Karpas-422 (cell line): ENCODE measurements around the gene HDAC4. TPM values are rescaled to one million over a fixed set of nuclear protein-coding genes. Genes with fewer than 3 reads are reported as not detected.

ENCODE experiments used
- DNase-seq: peaks from one replicate; pipeline ENCODE4 v3.0.0-alpha.2; 2015
- H2AFZ ChIP-seq: fragments of 200-600 bp; sonication (generic); 2 replicates; pipeline ENCODE4 v1.6.1; 2014; ENCODE audit warnings: antibody characterized with exemption, low read length, mixed read lengths
- H3K27ac ChIP-seq: fragments of 200-600 bp; sonication (generic); 2 replicates; pipeline ENCODE4 v1.5.1; 2014; ENCODE audit warnings: mild to moderate bottlenecking, low read length, moderate library complexity
- H3K27me3 ChIP-seq: fragments of 200-600 bp; sonication (generic); 2 replicates; pipeline ENCODE4 v1.6.1; 2014; ENCODE audit warnings: low read length, mixed read lengths
- H3K36me3 ChIP-seq: fragments of 200-600 bp; sonication (generic); 2 replicates; pipeline ENCODE4 v1.6.1; 2014; ENCODE audit warnings: low read length, mixed read lengths; ENCODE audit not compliant: insufficient read depth
- H3K4me1 ChIP-seq: fragments of 200-600 bp; sonication (generic); 2 replicates; pipeline ENCODE4 v1.6.1; 2014; ENCODE audit warnings: mild to moderate bottlenecking, low read length, mixed read lengths
- H3K4me2 ChIP-seq: fragments of 200-600 bp; sonication (generic); 2 replicates; pipeline ENCODE4 v1.6.1; 2014; ENCODE audit warnings: low read length, low read depth, mild to moderate bottlenecking; ENCODE audit not compliant: poor library complexity, severe bottlenecking
- H3K4me3 ChIP-seq: fragments of 200-600 bp; sonication (generic); 2 replicates; pipeline ENCODE4 v1.5.1; 2014; ENCODE audit warnings: mild to moderate bottlenecking, antibody characterized with exemption, low read length, mixed read lengths
- H3K79me2 ChIP-seq: fragments of 200-600 bp; sonication (generic); 2 replicates; pipeline ENCODE4 v1.6.1; 2014; ENCODE audit warnings: mild to moderate bottlenecking, low read length, mixed read lengths
- H3K9ac ChIP-seq: fragments of 200-600 bp; sonication (generic); 2 replicates; pipeline ENCODE4 v1.6.0; 2014; ENCODE audit warnings: low read length
- H3K9me2 ChIP-seq: fragments of 200-600 bp; sonication (generic), shearing (Covaris generic); replicated peaks from 2 replicates; pipeline ENCODE4 v1.6.0; 2014; ENCODE audit warnings: mild to moderate bottlenecking, low read length, moderate library complexity; ENCODE audit not compliant: insufficient read depth
- H3K9me3 ChIP-seq: fragments of 300-700, 200-600 bp; sonication (generic); 2 replicates; pipeline ENCODE4 v1.6.1; 2014; ENCODE audit warnings: low read length, mixed read lengths
- H4K20me1 ChIP-seq: fragments of 200-600 bp; sonication (generic); 2 replicates; pipeline ENCODE4 v1.6.1; 2014; ENCODE audit warnings: mild to moderate bottlenecking, antibody characterized with exemption, low read length, low read depth; ENCODE audit not compliant: insufficient read depth
- total RNA-seq: library from RNA; depleted of rRNA; stranded (reverse); fragments of >200 nt; shearing (Covaris generic); gene quantifications from 2 replicates; pipeline ENCODE4 v1.2.3, GENCODE V29; 2014; ENCODE audit warnings: low replicate concordance

HDAC4 gene
- total RNA-seq, 1 experiment from 2014 or later: 8.5 TPM

DNA sequence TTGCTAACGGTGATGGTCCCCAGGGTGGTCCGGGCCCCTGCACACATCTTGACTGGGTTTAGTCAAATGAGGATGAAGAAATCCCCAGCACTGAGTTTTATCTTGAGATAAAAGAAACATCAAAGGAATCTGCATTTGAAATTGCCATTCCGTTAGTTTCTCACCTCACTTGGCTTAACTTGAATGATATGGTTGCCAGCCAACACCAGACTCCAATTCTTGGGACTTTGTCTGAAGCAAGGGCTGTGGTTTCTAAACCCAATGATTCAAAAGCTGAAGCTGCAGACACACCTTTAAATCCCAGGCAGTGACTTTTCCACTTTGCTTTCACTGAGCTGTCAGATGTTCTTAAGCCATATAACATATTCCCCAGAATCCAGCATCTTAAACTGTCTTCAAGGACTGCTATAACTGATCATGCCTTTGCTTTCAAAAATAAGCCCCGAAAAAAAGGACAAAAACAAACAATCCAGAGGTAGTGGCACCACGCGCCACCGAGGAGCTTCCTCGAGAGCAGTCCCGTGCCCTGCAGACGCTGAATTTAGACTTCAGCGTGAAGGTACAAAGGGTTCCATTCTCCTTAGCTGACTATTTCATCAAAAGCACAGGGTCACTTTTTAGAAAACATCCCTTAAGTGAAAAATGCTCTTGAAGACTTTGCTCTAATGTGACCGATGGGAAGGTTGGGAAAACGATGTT lies 189.3 kb downstream of the HDAC4 start:
- Histone ChIP-seq H4K20me1 (peaks cover 53% of the 10 kb centered on the region), H2AFZ (no peak overlapping the region), H3K79me2 (no peaks in the 10 kb centered on the region), H3K4me2 (no peak overlapping the region), H3K27me3 (no peaks in the 10 kb centered on the region), H3K4me3 (no peak overlapping the region), H3K4me1 (no peaks in the 10 kb centered on the region), H3K9me3 (no peaks in the 10 kb centered on the region), H3K9me2 (no peaks in the 10 kb centered on the region), H3K9ac (no peak overlapping the region), H3K36me3 (no peaks in the 10 kb centered on the region), H3K27ac (no peak overlapping the region)
- DNase-seq: no peak

DNA sequence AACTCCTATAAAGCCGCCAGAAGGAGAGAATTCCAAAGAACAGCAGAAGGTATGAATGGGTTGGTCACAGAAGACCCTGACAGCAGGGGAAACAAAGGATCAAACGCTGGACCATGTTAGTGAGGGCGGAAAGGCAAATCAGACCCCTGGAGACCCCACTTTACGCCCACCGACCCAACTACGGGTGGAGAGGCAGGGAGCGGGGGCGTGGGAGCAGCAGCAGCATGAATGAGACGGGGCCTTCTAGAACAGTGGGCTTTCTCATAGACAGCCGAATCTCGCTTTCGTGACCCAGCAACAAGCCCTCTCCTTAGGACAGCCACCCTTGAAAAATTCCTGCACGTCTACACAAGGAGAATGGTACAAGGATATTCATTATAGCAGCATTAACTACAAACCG lies 191.0 kb downstream of the HDAC4 start:
- Histone ChIP-seq H3K9me3 (no peaks in the 10 kb centered on the region), H3K9me2 (no peaks in the 10 kb centered on the region), H3K27ac (no peak overlapping the region), H3K36me3 (no peaks in the 10 kb centered on the region), H3K4me1 (no peaks in the 10 kb centered on the region), H4K20me1 (peaks cover 58% of the 10 kb centered on the region), H3K4me2 (no peak overlapping the region), H3K9ac (no peak overlapping the region), H3K4me3 (no peak overlapping the region), H3K27me3 (no peaks in the 10 kb centered on the region), H3K79me2 (no peaks in the 10 kb centered on the region), H2AFZ (no peak overlapping the region)
- no peak for DNase-seq

DNA sequence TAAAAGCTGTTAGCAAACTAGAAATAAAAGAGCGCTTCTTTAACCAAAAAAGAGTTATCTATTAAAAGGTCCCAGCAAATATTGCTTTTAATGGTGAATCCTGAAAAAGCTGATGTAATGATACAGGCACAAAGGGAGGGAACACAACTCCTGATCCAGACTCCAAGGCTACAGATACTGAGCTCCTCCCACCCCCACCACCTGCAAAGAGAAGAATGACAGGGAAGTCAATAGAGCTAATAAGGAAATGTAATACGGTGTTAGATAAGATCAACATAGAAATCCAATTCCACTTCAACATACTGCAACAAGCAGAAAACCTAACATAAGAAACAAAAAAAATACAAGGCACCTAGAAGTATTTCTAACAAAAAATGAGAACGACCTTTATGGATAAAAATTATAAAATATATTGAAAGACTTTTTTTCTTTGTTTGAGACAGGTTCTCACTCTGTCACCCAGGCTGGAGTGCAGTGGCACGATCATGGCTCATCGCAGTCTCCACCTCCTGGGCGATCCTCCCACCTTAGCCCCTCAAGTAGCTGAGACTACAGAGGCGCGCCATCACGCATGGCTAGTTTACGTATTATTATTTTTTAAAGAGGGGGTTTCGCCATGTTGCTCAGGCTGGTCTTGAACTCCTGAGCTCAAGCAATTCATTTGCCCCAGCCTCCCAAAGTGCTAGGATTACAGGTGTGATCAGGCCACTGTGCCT lies 192.2 kb downstream of the HDAC4 start:
- Histone ChIP-seq H3K4me2 (no peak overlapping the region), H3K79me2 (no peaks in the 10 kb centered on the region), H3K27ac (no peak overlapping the region), H3K9ac (no peak overlapping the region), H3K9me3 (no peaks in the 10 kb centered on the region), H3K36me3 (no peaks in the 10 kb centered on the region), H3K9me2 (no peaks in the 10 kb centered on the region), H4K20me1 (peaks cover 57% of the 10 kb centered on the region), H3K4me3 (no peak overlapping the region), H2AFZ (no peak overlapping the region), H3K27me3 (no peaks in the 10 kb centered on the region), H3K4me1 (no peaks in the 10 kb centered on the region)
- no peak for DNase-seq

DNA sequence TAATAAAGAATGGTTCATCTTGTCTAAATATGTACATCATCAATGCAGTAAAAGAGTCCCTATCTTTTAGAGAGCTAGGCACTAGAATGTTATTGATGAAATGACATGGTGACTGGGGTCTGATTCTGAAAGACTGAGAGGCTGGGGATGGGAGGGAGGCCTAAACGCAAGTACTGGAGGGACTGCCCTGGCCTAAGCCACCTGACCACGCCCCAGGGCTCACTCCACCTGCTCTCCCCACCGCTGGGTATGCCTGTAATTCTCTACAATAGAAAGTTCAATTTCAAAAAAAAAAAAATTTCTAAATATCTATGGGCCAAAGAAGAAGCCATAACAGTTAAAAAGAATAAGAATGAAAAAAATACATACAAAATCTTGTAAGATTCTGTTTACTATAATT lies 194.0 kb downstream of the HDAC4 start:
- H3K36me3 ChIP-seq: no peaks in the 10 kb centered on the region
- H3K4me2 ChIP-seq: no peak overlapping the region
- no peaks in the 10 kb centered on the region for H3K4me1 ChIP-seq
- H3K4me3 ChIP-seq: no peak overlapping the region
- no peak overlapping the region for H3K9ac ChIP-seq
- H3K9me3 ChIP-seq: no peaks in the 10 kb centered on the region
- H3K27ac ChIP-seq: no peak overlapping the region
- H3K27me3 ChIP-seq: no peaks in the 10 kb centered on the region
- peaks cover 45% of the 10 kb centered on the region for H4K20me1 ChIP-seq
- no peaks in the 10 kb centered on the region for H3K9me2 ChIP-seq
- no peak for DNase-seq
- H2AFZ ChIP-seq: no peak overlapping the region
- H3K79me2 ChIP-seq: no peaks in the 10 kb centered on the region

DNA sequence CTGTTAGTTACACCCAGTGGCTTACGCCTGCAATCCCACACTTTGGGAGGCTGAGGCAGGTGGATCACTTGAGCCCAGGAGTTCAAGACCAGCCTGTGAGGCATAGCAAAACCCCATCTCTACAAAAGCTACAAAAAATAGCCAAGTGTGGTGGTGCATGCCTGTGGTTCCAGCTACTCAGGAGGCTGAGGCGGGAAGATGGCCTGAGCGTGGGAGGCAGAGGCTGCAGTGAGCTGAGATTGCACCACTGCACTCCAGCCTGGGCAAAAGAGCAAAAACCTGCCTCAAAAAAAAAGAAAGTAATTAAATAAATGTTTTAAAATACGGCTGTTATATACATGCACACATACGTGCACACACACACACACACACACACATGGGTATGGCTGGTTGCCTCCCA lies 194.8 kb downstream of the HDAC4 start:
- no peaks in the 10 kb centered on the region for H3K4me1 ChIP-seq
- no peak overlapping the region for H3K4me3 ChIP-seq
- no peak for DNase-seq
- no peak overlapping the region for H3K4me2 ChIP-seq
- H3K27ac ChIP-seq: no peak overlapping the region
- H3K9me2 ChIP-seq: no peaks in the 10 kb centered on the region
- no peaks in the 10 kb centered on the region for H3K9me3 ChIP-seq
- no peak overlapping the region for H3K9ac ChIP-seq
- no peaks in the 10 kb centered on the region for H3K27me3 ChIP-seq
- no peak overlapping the region for H2AFZ ChIP-seq
- peaks cover 38% of the 10 kb centered on the region for H4K20me1 ChIP-seq
- no peaks in the 10 kb centered on the region for H3K79me2 ChIP-seq
- no peaks in the 10 kb centered on the region for H3K36me3 ChIP-seq

DNA sequence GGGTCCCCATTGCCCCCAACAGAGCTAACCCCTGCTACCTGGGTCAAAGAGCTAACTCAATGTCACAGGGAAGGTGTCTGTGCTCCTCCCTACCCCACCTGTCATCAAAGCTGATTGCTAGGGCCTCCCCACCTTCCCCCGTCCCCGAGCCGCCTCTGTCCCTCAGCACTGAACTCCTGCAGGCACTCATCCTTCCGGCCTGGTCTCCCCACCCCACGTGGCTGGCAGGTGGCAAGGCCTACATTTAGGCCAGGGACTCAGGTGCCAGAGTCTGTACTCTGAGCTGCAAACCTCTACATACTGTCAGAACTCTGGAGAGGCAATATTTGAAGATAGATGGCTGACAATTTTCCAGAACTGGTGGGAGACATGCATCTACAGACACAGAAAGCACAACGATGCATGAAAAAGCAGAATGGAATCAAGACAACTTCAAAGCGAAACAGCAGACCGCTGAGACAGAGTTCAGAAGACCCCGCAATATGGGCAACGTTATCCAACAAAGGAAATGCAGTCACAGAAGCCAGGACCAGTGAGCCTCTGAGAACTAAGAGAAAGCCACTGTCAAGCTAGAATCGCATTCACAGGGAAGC lies 195.8 kb downstream of the HDAC4 start:
- no peak overlapping the region for H3K27ac ChIP-seq
- no peak overlapping the region for H3K9ac ChIP-seq
- H3K9me3 ChIP-seq: no peaks in the 10 kb centered on the region
- no peaks in the 10 kb centered on the region for H3K36me3 ChIP-seq
- no peaks in the 10 kb centered on the region for H3K79me2 ChIP-seq
- no peak overlapping the region for H3K4me3 ChIP-seq
- H4K20me1 ChIP-seq: peaks cover 33% of the 10 kb centered on the region
- no peak overlapping the region for H2AFZ ChIP-seq
- no peak overlapping the region for H3K4me2 ChIP-seq
- no peak for DNase-seq
- H3K4me1 ChIP-seq: no peaks in the 10 kb centered on the region
- no peaks in the 10 kb centered on the region for H3K27me3 ChIP-seq
- no peaks in the 10 kb centered on the region for H3K9me2 ChIP-seq

DNA sequence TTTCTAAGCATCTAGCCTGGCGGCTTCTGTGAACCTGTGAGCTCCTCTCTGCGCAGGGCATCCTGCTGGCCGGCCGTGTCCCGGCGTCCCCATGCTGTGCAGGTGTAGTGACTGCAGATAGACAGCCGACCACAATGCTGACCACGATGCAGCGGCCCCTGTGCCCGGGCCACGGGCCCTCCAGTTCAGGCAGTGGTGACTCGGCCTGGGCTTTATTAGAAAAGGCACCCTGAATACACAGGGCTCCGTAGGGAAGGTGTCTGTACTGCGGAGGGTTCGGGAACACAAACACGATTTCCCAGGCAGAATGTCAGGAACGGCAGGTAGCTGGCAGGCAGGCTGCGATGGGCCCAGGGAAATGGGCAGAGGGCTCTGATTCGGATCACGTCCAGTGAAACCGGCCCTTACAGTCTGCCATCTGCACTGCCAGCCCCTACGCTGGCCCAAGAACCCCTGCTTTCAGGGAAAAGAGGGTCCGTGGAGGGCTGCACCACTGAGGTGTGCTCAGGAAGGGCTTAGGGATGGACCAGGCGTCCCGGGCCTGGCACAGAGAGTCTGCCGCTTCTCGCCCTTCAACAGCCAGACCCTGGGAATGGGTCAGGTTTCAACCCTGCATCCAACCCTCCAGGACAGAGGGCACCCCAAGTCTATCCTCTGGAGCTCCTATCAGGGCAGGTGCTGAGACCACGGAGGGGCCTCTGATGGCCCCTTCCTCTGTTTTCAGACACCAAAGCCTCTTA lies 196.5 kb downstream of the HDAC4 start:
- Histone ChIP-seq H3K9me3 (no peaks in the 10 kb centered on the region), H3K27ac (no peak overlapping the region), H3K4me1 (no peaks in the 10 kb centered on the region), H4K20me1 (peaks cover 26% of the 10 kb centered on the region), H3K79me2 (no peaks in the 10 kb centered on the region), H3K27me3 (no peaks in the 10 kb centered on the region), H3K36me3 (no peaks in the 10 kb centered on the region), H2AFZ (no peak overlapping the region), H3K9ac (no peak overlapping the region), H3K9me2 (no peaks in the 10 kb centered on the region), H3K4me2 (no peak overlapping the region), H3K4me3 (no peak overlapping the region)
- no peak for DNase-seq
